NCI-H1092 (cell line): Measurements from ENCODE around the gene AGBL5.

Source experiments
- DNase-seq: peaks from one replicate; lab custom pipeline; 2025; lab: John Stamatoyannopoulos, UW

AGBL5 gene

DNA sequence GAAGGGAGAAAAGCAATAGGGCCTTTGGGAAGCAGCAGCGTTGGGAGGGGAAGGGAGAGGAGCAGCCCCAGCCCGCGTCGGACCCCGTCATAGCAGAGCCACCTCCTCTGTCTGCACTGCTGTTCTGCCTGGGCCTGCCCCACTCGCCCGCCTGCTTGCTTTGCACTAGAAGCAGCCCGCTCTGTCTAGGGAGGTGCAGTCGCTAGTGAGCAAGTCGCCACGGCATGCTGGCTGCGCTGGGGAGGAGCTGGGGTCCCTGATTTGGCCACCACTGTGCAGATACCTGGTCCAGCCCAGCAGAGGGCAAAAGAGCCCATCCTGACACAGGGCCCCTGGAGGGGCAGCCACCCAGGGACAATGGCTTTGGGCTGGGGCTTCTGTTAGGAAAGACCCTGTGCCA is 26.7 kb upstream of the AGBL5 start:
- no peak for DNase-seq

DNA sequence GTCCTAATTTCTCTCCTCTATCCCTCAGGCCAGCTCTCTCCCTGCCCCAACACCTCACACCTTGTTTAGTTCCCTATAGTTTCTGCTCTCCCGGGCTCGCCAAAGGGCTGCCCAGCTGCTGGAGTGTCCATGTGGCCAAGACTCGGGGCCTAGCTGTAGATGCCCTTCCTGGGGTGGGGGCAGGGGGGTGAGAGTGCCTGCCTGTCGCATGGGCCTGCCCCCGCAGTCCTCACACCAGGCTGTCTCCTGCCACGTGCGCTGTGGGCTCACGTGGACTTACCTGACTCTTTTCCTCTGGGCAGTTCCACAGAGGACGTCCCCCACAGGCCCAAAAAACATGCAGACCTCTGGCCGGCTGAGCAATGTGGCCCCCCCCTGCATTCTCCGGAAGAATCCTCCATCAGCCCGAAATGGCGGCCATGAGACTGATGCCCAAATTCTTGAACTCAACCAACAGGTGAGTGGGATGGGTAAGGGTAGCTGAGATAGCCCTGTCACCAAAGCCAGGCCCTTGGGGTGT is 26.1 kb upstream of the AGBL5 start:
- no peak for DNase-seq

- no peak for DNase-seq
These were observed 25.3 kb upstream of the AGBL5 start for GRCh38 chr2:27025861-27026851.

- DNase-seq = no peak
These were observed 24.2 kb upstream of the AGBL5 start for GRCh38 chr2:27027211-27027651.

- DNase-seq = no peak
These were observed 22.4 kb upstream of the AGBL5 start for GRCh38 chr2:27029051-27029450.

- DNase-seq = peak; percentile 41
These were observed 18.8 kb upstream of the AGBL5 start, which contains the start of gene TMEM214 for GRCh38 chr2:27032495-27033252. Gene TMEM214 (plus strand): TSS chr2:27032965. CDS start chr2:27033016, 51 bp downstream.

DNA sequence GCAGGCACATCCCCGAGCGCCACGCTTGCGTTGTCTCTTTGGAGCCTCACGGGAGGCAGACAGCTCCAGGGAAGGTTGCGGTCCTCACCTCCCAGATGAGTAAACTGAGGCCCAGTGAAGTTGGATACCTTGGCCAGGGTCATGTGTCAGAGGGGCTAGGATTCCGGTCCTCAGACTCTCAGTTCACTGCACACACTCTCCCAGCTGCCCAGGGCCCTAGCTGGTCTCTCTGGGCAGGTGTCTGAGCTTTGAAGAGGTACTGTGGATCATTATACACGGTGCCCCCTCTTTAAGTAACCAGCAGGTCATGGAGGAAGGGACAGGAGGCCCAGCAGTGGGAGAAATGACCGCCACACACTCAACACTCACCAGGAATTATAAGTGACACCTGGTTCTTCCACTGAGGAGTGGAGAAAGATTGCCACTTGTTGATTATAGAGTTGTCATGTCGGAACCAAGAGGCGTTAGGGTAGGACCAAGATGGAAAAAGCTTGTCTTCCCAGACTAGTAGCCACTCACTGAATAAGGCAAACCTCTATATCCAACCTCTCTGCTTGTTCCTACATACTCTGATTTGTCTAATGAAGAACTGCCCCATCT is 18.1 kb upstream of the AGBL5 start:
- no peak for DNase-seq

DNA sequence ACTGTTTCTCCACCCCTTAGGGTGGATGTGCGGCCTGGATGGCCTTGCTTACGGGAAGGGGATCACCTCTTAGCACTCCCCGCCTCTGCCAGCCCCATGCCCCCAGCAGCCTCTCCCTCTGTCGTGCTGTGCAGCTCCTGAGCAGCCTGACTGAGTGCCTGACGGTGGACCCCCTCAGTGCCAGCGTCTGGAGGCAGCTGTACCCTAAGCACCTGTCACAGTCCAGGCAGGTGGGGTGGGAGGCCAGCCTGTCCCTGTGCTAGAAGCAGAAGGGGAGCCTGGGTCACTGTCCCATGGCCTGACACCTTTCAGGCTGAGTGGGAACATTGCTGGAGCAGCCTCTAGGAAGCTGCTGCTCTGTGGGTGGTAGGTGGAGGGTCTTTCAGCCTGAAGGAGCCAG is 13.5 kb upstream of the AGBL5 start:
- no peak for DNase-seq

DNA sequence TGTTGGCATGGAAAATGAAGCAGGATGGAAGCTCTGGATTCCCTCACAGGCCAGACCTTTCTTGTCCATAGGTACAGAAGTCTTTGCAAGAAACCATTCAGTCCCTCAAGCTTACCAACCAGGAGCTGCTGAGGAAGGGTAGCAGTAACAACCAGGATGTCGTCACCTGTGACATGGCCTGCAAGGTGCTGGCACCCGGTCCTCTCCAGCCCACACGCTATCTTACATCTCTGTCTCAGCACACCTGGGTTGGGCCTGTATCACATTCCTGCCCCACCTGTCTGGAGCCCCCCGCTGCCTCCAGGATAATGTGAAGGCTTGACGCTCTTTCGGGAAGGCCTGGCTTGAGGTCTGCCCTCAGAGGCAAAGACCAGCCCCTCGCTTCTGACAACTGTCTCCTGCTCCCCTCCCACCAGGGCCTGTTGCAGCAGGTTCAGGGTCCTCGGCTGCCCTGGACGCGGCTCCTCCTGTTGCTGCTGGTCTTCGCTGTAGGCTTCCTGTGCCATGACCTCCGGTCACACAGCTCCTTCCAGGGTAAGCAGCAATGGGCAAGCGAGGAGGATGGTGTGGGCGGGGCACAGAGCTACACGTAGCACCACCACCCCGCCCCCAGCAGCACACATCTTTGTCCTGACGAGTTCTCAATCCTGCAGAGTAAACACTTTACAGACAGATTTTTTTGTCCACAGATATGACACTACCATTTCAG is 12.7 kb upstream of the AGBL5 start:
- DNase-seq = no peak

DNA sequence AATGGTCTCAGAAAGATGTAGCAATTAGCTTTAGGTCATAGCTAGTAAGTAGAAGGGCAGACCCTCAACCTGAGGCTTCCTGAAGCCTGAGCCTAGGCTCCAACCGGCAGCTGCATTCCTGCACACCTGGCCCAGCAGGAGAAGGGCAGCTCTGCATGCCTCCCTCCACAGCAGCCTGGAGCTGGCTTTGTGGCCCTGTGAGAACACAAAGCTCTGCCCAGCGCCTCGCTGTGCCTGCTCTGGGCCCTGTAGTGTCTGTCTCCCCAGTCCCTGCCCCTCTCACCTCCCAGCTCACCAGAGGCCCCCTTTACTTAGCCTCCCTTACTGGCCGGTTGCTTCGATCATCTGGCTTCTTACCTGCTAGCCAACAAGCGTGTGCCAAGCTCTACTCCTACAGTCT is 12.0 kb upstream of the AGBL5 start:
- no peak for DNase-seq

DNA sequence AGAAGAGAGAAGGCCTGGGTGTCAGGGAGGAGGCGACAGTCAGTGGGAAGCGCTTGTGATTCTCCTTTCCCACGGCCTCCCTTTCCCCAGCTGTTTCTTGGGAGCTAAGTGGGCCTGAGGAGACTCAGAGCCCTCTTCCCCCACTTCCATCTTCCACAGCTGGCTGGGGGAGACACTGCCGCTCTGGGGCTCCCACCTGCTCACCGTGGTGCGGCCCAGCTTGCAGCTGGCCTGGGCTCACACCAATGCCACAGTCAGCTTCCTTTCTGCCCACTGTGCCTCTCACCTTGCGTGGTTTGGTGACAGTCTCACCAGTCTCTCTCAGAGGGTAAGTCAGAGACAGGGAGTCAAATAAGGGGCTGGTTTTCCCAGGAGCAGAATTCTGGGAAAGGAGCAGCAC is 11.6 kb upstream of the AGBL5 start:
- no peak for DNase-seq

DNA sequence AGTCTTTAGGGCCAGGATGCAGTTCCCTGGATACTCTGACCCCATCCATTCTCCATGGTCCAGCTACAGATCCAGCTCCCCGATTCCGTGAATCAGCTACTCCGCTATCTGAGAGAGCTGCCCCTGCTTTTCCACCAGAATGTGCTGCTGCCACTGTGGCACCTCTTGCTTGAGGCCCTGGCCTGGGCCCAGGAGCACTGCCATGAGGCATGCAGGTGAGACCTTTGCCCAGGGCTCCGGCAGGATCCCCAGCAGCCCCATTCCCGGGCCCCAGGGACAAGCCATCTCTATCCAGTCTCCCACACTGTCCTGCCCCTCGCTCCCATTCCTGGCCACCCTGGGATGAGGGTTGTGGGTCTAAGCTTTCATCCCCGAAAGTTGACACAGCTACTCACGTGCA is 11.2 kb upstream of the AGBL5 start:
- no peak for DNase-seq

- no peak for DNase-seq
These were observed 9.7 kb upstream of the AGBL5 start for GRCh38 chr2:27041752-27042151.

DNA sequence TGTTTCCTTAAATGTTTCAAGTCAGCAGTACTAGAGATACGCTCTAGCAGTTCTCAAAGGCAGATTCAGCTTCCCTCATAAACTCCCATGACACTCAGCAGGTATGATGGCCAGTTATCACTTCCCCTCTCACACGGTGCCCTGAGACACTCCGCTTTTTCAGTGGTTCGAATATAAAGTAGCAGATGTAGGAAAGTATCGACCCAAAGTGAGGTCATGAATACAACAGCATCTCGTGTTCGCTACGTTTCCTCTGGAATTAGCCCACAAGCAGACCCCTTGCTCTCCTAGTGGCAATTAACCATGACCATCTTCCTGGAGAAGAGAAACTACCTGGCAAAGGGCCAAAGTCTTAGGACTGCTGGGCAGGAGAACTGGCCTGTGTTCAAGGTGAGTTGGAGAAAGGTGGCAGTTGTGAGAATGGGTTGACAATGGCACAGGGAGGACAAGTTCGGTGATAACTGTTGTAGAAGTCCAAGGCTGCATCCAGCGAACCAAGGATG is 9.3 kb upstream of the AGBL5 start:
- no peak for DNase-seq

GRCh38 chr2:27042985-27043634 is 8.4 kb upstream of the AGBL5 start:
- no peak for DNase-seq

DNA sequence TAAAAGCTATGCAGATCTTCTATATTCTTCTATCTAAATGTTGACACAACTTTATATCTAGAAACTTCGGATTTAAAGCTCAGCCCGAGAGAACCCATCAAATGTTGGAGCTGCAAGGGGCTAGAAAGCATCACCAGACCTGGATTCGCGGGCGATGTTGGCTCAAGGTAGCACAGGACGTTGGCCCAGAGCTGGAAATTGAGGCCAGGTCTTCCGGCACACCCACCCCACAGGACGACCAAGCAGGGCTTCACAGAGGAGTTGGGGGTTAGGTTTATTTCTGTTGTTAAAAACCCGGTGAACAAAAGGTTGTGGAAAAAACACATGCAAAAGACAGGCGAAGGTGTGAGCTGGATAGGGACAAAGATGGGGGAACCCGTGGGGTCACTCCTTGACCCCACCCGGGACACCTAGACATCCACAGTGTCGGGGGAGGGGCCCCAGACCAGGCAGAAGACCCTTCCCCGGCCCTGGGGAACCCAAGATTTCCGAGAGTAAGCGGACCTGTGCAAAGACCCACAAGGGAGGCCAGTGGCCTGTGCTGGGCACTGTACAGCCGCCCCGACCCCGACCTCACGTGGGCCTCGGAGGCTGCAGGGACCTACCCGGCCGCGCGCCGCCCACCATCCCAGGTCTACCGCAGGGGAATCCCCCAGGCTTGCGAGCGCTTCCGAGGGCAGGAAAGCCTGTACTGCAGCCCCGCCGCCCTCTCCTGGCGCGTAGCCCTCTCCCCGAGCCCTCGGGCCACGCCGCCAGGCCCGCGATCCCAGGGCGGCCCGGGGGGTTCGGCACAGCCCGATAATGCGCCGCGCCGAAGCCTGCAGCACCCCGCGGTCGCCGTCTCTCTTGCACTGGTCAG is 1.8 kb upstream of the AGBL5 start:
- DNase-seq = no peak

DNA sequence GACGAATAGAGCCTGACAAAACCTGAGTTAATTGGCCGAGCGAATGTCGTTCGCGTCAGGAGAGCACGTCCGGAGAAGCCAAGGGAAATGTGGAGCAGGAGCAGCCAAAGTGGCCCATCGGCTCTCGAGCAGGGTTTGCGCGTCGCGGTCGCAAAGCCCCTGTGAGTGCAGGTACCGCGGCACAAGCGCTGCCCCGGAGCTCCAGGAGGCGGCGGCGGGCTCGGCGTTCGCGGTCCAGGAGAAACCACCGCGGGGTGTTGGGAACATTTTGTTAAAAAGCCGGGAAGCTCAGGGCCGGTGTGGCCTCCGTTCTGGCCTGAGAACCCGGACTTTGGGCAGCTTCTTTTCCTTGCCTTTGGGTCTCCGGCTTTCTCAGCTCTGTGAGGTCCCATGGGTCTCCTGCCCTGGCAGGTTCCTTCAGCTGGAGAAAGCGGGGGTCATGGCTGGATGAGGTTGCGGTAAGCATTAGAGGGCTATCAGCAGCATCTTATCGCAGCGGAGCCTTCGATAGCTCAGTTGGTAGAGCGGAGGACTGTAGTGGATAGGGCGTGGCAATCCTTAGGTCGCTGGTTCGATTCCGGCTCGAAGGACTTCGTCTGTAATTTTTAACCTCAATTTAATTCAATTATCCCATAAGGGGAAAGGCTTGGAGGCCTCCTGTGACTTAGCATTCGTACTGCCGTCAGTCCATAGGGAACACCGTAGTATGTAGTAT is 1.0 kb upstream of the AGBL5 start:
- peak; percentile 83 for DNase-seq

GRCh38 chr2:27051902-27052645 is 606 bp downstream of the AGBL5 start:
- DNase-seq = no peak

- DNase-seq = no peak
These were observed 1.9 kb downstream of the AGBL5 start for GRCh38 chr2:27053321-27053720.
